Esophagus squamous epithelium (tissue), 5 donors: ENCODE results near the gene CORO1C. TPM values are rescaled to one million over a fixed set of nuclear protein-coding genes. Genes with fewer than 3 reads are reported as not detected.

Experiments used
- DNase-seq: peaks from one replicate; lab custom pipeline; 2025; lab: John Stamatoyannopoulos, UW
- H3K27ac ChIP-seq, 4 donors: fragments of 200-600 bp; sonication (generic); one replicate each; pipeline ENCODE4 v1.5.1; 2016 to 2019; ENCODE audit warnings: mild to moderate bottlenecking in 1 of 4
- H3K27me3 ChIP-seq, 4 donors: fragments of 200-600 bp; sonication (generic); 1 replicate in 3 of 4; 2 replicates in 1 of 4; pipeline versions ENCODE4 v1.5.1 to v1.6.0; 2017 to 2021; ENCODE audit warnings: antibody characterized with exemption in 1 of 4
- H3K36me3 ChIP-seq, 3 donors: fragments of 200-600 bp; sonication (generic); one replicate each; pipeline ENCODE4 v1.5.1; 2016 to 2019
- H3K4me1 ChIP-seq, 3 donors: fragments of 200-600 bp; sonication (generic); one replicate each; pipeline ENCODE4 v1.5.1; 2017 to 2019
- H3K4me3 ChIP-seq, 4 donors: fragments of 200-600 bp; sonication (generic); 1 replicate in 3 of 4; 2 replicates in 1 of 4; pipeline ENCODE4 v1.5.1; 2016 to 2019; ENCODE audit warnings: mild to moderate bottlenecking in 2 of 4, moderate library complexity in 1 of 4
- H3K9me3 ChIP-seq, 3 donors: fragments of 200-600 bp; sonication (generic); one replicate each; pipeline ENCODE4 v1.5.1; 2016 to 2019
- CTCF ChIP-seq, 6 experiments: fragments of 450-650 bp in 4 of 6; fragments of 200-600 bp in 2 of 6; sonication (generic) in 2 of 6; IDR thresholded peaks; one replicate each; pipeline ENCODE4 v1.5.1; 2016 to 2019; ENCODE audit warnings: antibody characterized with exemption in 6 of 6, mild to moderate bottlenecking in 4 of 6, moderate library complexity in 4 of 6
- POLR2A ChIP-seq, 4 donors: fragments of 450-650 bp; IDR thresholded peaks; one replicate each; pipeline ENCODE4 v1.6.1; 2017; ENCODE audit warnings: antibody characterized with exemption in 4 of 4, mild to moderate bottlenecking in 4 of 4, moderate library complexity in 3 of 4
- WGBS, 2 donors: methylation state at CpG; one replicate each; pipeline ENCODE4 v1.1.5; 2018; 5-methylcytosine and 5-hydroxymethylcytosine counted together
- intact Hi-C: fragments of 100-400 bp; cut with DNase I; formaldehyde crosslinking; loops from one replicate; pipeline ENCODE4 v1.15.0; 2022
- total RNA-seq, 4 donors: library from RNA; depleted of rRNA; stranded (reverse); fragments of >200 nt; gene quantifications; one replicate each; pipeline ENCODE4 v1.1.0, GENCODE V29; 2016
- donor health status: DM: yes; HTN: yes; CAD: no.

Gene CORO1C
- total RNA-seq, 4 donors from 2014 or later: 67.2 to 142 (median 114) TPM

GRCh38 chr12:108644811-108645120 is 86.6 kb downstream of the CORO1C start:
- no peaks in the 10 kb centered on the region for H3K9me3 ChIP-seq
- TF ChIP-seq POLR2A (IDR thresholded peaks at IDR 0.05) (no peak), CTCF (IDR thresholded peaks at IDR 0.05) (no peak)
- intact Hi-C loops: no loop called here
- no peak overlapping the region for H3K4me3 ChIP-seq
- peaks cover 7 to 57% (median 14%) of the 10 kb centered on the region in 3 donors for H3K36me3 ChIP-seq
- H3K27me3 ChIP-seq: no peaks in the 10 kb centered on the region
- H3K4me1 ChIP-seq: peaks cover 0 to 66% (median 13%) of the 10 kb centered on the region in 3 donors
- 97 to 100% methylated on average over 5 to 7 of the region's 7 CpGs for WGBS, 2 donors
- no peak for DNase-seq
- H3K27ac ChIP-seq: peak overlapping the region in 3 of 4 donors; percentile 51 to 71 (median 68)

- Histone ChIP-seq H3K4me1 (peaks cover 0 to 62% (median 13%) of the 10 kb centered on the region in 3 donors), H3K27ac (peak overlapping the region in 3 of 4 donors; percentile 51 to 71 (median 68)), H3K4me3 (no peak overlapping the region), H3K9me3 (no peaks in the 10 kb centered on the region), H3K27me3 (no peaks in the 10 kb centered on the region), H3K36me3 (peaks cover 7 to 51% (median 14%) of the 10 kb centered on the region in 3 donors)
- 52 to 57% methylated on average over 15 to 16 of the region's 18 CpGs for WGBS, 2 donors
- TF ChIP-seq POLR2A (IDR thresholded peaks at IDR 0.05): no peak
- TF ChIP-seq CTCF (IDR thresholded peaks at IDR 0.05): no peak
- intact Hi-C loops: no loop called here
- no peak for DNase-seq
Observed at GRCh38 chr12:108643941-108644810, 87.1 kb downstream of the CORO1C start.

- Histone ChIP-seq H3K27me3 (no peaks in the 10 kb centered on the region), H3K4me3 (no peak overlapping the region), H3K27ac (peak overlapping the region in 3 of 4 donors; percentile 51 to 71 (median 68)), H3K36me3 (peaks cover under 1 to 40% (median 4%) of the 10 kb centered on the region in 3 donors), H3K9me3 (no peaks in the 10 kb centered on the region), H3K4me1 (peaks cover 9 to 72% (median 19%) of the 10 kb centered on the region in 3 donors)
- TF ChIP-seq CTCF (IDR thresholded peaks at IDR 0.05) (no peak), POLR2A (IDR thresholded peaks at IDR 0.05) (no peak)
- intact Hi-C loops: no loop called here
- no peak for DNase-seq
- 94 to 100% methylated on average over 1 of the region's 1 CpG for WGBS, 2 donors
Observed at GRCh38 chr12:108642899-108643654, 88.2 kb downstream of the CORO1C start.

- intact Hi-C loops: no loop called here
- no peaks in the 10 kb centered on the region for H3K27me3 ChIP-seq
- TF ChIP-seq POLR2A (IDR thresholded peaks at IDR 0.05) (no peak), CTCF (IDR thresholded peaks at IDR 0.05) (no peak)
- H3K36me3 ChIP-seq: peaks cover 0 to 33% (median 0%) of the 10 kb centered on the region in 3 donors
- H3K4me3 ChIP-seq: no peak overlapping the region
- H3K4me1 ChIP-seq: peaks cover 10 to 74% (median 26%) of the 10 kb centered on the region in 3 donors
- H3K27ac ChIP-seq: peak overlapping the region in 2 of 4 donors; percentile 12 to 50
- 79 to 82% methylated on average over 12 of the region's 16 CpGs for WGBS, 2 donors
- H3K9me3 ChIP-seq: no peaks in the 10 kb centered on the region
- DNase-seq: no peak
Observed at GRCh38 chr12:108642269-108642870, 88.9 kb downstream of the CORO1C start.
